ENCODE results near the gene RPS6KA1. TPM values are rescaled to one million over a fixed set of nuclear protein-coding genes. Genes with fewer than 3 reads are reported as not detected.

The RPS6KA1 gene
- total RNA-seq, 1 donor, result 2.2 TPM

- no peaks in the 10 kb centered on the region for H3K36me3 ChIP-seq (ENCODE audit: insufficient read depth, low read length)
- no peak overlapping the region for H2AFZ ChIP-seq (ENCODE audit: low read length)
- no peaks in the 10 kb centered on the region for H3K9me3 ChIP-seq (ENCODE audit: low read depth, low read length)
- DNase-seq (ENCODE audit: insufficient read length, low spot score, missing footprints), result no peak
- H4K20me1 ChIP-seq (ENCODE audit: insufficient read depth, low read length), result no peaks in the 10 kb centered on the region
- TF ChIP-seq CTCF (IDR thresholded peaks at IDR 0.05; ENCODE audit: extremely low read depth, low read depth, low read length), result no peak
- no peaks in the 10 kb centered on the region for H3K4me1 ChIP-seq (ENCODE audit: insufficient read depth, low read length)
- H3K4me2 ChIP-seq (ENCODE audit: insufficient read depth, low read length), result no peak overlapping the region
- H3K79me2 ChIP-seq (ENCODE audit: insufficient read depth, low read length), result no peaks in the 10 kb centered on the region
- no peak overlapping the region for H3K27ac ChIP-seq (ENCODE audit: low read depth, low read length)
- H3K4me3 ChIP-seq (ENCODE audit: insufficient read depth, low read length), result no peak overlapping the region
- no peaks in the 10 kb centered on the region for H3K27me3 ChIP-seq (ENCODE audit: insufficient read depth, low read length)
Observed at GRCh38 chr1:26493267-26493666, 36.3 kb upstream of the RPS6KA1 start.

GRCh38 chr1:26493938-26494337 lies 35.6 kb upstream of the RPS6KA1 start:
- Histone ChIP-seq H3K4me2 (ENCODE audit: insufficient read depth, low read length) (no peak overlapping the region), H3K27me3 (ENCODE audit: insufficient read depth, low read length) (no peaks in the 10 kb centered on the region), H3K4me3 (ENCODE audit: insufficient read depth, low read length) (no peak overlapping the region), H3K4me1 (ENCODE audit: insufficient read depth, low read length) (no peaks in the 10 kb centered on the region), H3K36me3 (ENCODE audit: insufficient read depth, low read length) (no peaks in the 10 kb centered on the region), H3K79me2 (ENCODE audit: insufficient read depth, low read length) (no peaks in the 10 kb centered on the region), H2AFZ (ENCODE audit: low read length) (no peak overlapping the region), H3K9me3 (ENCODE audit: low read depth, low read length) (no peaks in the 10 kb centered on the region), H3K27ac (ENCODE audit: low read depth, low read length) (no peak overlapping the region), H4K20me1 (ENCODE audit: insufficient read depth, low read length) (no peaks in the 10 kb centered on the region)
- no peak for TF ChIP-seq CTCF (IDR thresholded peaks at IDR 0.05; ENCODE audit: extremely low read depth, low read depth, low read length)
- DNase-seq (ENCODE audit: insufficient read length, low spot score, missing footprints), result peak; percentile 22

- Histone ChIP-seq H3K4me1 (ENCODE audit: insufficient read depth, low read length) (peaks cover 6% of the 10 kb centered on the region), H4K20me1 (ENCODE audit: insufficient read depth, low read length) (no peaks in the 10 kb centered on the region), H2AFZ (ENCODE audit: low read length) (no peak overlapping the region), H3K9me3 (ENCODE audit: low read depth, low read length) (no peaks in the 10 kb centered on the region), H3K27ac (ENCODE audit: low read depth, low read length) (no peak overlapping the region), H3K36me3 (ENCODE audit: insufficient read depth, low read length) (no peaks in the 10 kb centered on the region), H3K27me3 (ENCODE audit: insufficient read depth, low read length) (no peaks in the 10 kb centered on the region), H3K4me2 (ENCODE audit: insufficient read depth, low read length) (no peak overlapping the region), H3K4me3 (ENCODE audit: insufficient read depth, low read length) (no peak overlapping the region), H3K79me2 (ENCODE audit: insufficient read depth, low read length) (no peaks in the 10 kb centered on the region)
- no peak for TF ChIP-seq CTCF (IDR thresholded peaks at IDR 0.05; ENCODE audit: extremely low read depth, low read depth, low read length)
- no peak for DNase-seq (ENCODE audit: insufficient read length, low spot score, missing footprints)
Observed at GRCh38 chr1:26496861-26497260, 32.7 kb upstream of the RPS6KA1 start.

GRCh38 chr1:26498894-26499293 lies 30.7 kb upstream of the RPS6KA1 start:
- DNase-seq (ENCODE audit: insufficient read length, low spot score, missing footprints), result no peak
- H3K27me3 ChIP-seq (ENCODE audit: insufficient read depth, low read length), result no peaks in the 10 kb centered on the region
- no peak for TF ChIP-seq CTCF (IDR thresholded peaks at IDR 0.05; ENCODE audit: extremely low read depth, low read depth, low read length)
- H3K9me3 ChIP-seq (ENCODE audit: low read depth, low read length), result no peaks in the 10 kb centered on the region
- H3K36me3 ChIP-seq (ENCODE audit: insufficient read depth, low read length), result no peaks in the 10 kb centered on the region
- no peak overlapping the region for H3K4me3 ChIP-seq (ENCODE audit: insufficient read depth, low read length)
- H3K4me2 ChIP-seq (ENCODE audit: insufficient read depth, low read length), result no peak overlapping the region
- H3K4me1 ChIP-seq (ENCODE audit: insufficient read depth, low read length), result peaks cover 6% of the 10 kb centered on the region
- no peaks in the 10 kb centered on the region for H4K20me1 ChIP-seq (ENCODE audit: insufficient read depth, low read length)
- no peak overlapping the region for H3K27ac ChIP-seq (ENCODE audit: low read depth, low read length)
- no peak overlapping the region for H2AFZ ChIP-seq (ENCODE audit: low read length)
- no peaks in the 10 kb centered on the region for H3K79me2 ChIP-seq (ENCODE audit: insufficient read depth, low read length)

Data from osteoblast (primary cell).